ENCODE data around the gene ZNF76. TPM values are rescaled to one million over a fixed set of nuclear protein-coding genes. Genes with fewer than 3 reads are reported as not detected.

Gene ZNF76
- total and polyA plus RNA-seq, 10 of the 15 experiments (the other 5 are each of a cell fraction or from before 2014, with no cell fraction given) = 2.8 to 41.0 (median 24.8) TPM

DNA sequence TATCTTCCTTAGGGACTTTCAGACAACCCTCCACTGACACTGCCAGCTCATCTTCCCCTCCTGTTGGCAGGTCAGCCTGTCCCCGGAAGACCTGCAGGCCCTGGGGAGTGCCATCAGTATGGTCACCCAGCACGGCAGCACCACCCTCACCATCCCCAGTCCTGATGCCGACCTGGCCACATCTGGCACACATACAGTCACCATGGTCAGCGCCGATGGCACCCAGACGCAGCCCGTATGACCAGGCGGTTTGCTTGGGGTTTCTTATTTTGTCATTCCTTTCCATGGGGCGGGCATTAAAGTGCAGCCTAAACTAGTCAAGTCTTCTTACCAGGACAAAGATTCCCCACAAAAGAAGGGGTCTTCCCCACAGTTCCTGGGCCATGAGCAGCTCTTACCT, 34.1 kb downstream of the ZNF76 start (continued):
- TF ChIP-seq PRDM15 (CRISPR knock-in tag; IDR thresholded peaks at IDR 0.05) (no peak), GABPA (IDR thresholded peaks at IDR 0.05; ENCODE audit: low read depth) (no peak), KDM1A (IDR thresholded peaks at IDR 0.05; ENCODE audit: borderline replicate concordance) (no peak), ELK1 (IDR thresholded peaks at IDR 0.05; ENCODE audit: low read depth, low read length) (no peak), ZNF687 (IDR thresholded peaks at IDR 0.05) (no peak), NFXL1 (IDR thresholded peaks at IDR 0.05; ENCODE audit: borderline replicate concordance) (no peak), DPF2 (IDR thresholded peaks at IDR 0.05) (no peak), ZNF24 (IDR thresholded peaks at IDR 0.05) (no peak)

Measured in GM12878 (cell line).